ENCODE results near the gene CLTCL1.

CLTCL1 gene

DNA sequence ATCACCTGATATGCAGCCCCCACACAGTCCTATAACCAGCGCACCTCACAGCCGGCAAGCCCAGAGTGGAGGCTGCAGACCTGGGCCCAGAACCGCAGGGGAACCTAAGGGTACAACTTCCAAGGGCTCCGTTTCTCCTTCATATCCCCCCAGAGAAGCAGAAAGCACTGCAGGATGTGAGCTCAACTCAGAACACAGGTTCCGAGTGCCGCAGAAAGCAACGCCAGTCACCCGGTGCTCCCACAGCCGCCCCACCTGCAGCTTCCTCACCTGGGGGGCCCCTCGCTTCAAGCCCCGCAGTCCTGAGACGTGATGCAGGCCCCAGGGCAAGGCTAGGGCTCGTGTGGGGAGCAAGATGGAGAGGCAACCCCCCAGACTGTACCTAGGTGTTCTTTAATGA is 158.0 kb downstream of the CLTCL1 start:
- no peak for DNase-seq

DNA sequence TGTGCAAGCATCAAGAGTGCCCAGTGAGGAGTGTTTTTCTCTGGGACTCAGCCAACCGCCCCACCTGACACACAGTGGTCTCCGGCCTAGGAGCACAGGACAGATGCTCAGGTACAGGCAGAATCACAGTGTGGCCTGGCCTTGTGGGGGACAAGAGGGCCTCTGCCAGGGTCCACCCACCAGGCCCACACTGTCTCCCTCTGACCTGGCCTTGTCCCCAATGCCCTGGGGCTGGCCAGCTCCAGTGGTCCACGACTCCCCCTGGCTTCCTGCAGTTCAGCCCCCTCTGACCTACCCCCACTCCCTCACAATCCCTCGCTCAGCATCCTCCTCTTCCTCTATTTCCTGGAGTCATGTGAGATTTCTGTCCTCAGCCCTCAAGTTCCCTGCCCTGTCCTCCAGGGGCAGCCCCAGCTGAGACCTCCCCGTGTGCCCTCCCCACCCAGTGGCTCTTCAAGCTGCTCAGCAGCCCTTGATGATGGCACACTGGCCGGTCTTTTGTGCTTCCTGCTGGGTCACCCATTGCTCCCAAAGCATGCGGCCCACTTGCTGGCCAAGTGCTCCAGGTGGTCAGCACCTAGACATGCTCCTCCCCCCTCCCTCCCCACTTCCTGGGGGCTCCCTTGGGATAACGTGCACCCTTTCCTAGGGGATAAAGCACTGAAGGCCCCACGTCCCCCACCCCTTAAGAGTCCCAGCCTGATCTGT is 158.7 kb downstream of the CLTCL1 start:
- DNase-seq = no peak

DNA sequence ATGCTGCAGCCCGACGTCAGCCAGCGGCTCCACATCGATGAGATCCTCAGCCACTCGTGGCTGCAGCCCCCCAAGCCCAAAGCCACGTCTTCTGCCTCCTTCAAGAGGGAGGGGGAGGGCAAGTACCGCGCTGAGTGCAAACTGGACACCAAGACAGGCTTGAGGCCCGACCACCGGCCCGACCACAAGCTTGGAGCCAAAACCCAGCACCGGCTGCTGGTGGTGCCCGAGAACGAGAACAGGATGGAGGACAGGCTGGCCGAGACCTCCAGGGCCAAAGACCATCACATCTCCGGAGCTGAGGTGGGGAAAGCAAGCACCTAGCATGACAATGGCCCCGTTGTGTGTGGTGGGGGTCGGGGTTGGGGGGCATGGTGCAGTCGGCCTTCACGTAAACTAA is 159.4 kb downstream of the CLTCL1 start:
- DNase-seq = no peak

DNA sequence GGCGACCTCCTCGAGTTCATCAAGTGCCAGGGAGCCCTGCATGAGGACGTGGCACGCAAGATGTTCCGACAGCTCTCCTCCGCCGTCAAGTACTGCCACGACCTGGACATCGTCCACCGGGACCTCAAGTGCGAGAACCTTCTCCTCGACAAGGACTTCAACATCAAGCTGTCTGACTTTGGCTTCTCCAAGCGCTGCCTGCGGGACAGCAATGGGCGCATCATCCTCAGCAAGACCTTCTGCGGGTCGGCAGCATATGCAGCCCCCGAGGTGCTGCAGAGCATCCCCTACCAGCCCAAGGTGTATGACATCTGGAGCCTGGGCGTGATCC is 159.9 kb downstream of the CLTCL1 start:
- DNase-seq = no peak

DNA sequence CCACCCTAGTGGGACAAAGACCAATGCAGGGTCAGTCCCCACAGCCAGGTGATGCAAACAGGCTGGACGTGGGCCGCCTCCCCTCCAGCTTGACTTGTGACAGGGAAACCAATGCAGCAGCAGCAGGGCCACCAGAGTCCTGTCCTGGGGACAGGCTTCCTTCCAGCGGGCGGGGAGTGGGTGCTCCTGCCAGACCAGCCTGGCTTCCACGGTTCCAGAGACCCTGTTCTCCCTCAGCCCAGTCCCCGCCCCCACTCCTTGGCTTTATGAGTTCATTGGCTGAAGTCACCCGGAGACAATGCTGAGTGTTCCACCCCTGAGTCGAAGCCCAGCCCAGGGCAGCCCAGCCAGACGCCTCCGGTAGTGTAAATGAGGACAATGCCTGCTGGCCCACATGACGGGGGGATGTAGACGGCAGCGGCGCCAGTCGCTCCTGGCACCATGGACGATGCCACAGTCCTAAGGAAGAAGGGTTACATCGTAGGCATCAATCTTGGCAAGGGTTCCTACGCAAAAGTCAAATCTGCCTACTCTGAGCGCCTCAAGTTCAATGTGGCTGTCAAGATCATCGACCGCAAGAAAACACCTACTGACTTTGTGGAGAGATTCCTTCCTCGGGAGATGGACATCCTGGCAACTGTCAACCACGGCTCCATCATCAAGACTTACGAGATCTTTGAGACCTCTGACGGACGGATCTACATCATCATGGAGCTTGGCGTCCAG is 160.4 kb downstream of the CLTCL1 start, which contains the start of gene TSSK2:
Gene TSSK2, plus strand, starts transcription at position 350 of the 726 bp plus-strand sequence. Its CDS starts 92 bp downstream, at position 442.
- DNase-seq = peak in 5 of 56 donors; percentile 7 to 42 (median 26)

DNA sequence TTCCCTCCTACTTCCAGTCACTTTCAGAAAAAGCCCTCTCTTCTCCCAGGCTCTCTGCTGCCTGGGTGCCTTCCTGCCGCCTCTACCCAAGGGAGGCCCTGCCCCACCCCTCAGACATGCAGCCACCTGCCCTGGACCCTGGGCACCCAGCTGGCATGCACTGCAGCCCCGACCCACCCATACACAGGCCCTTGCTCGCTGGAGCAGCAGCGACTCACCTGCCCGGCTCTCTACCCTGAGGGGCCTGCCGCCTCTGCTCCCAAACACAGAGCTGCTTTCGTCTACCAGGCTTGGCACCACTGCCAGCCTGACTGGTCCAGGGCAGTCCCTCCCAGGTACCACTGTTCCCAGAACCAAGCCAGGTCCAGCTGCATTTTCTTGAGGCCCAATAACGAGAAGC is 161.6 kb downstream of the CLTCL1 start:
- no peak for DNase-seq
